ENCODE measurements around the gene CCR3. TPM values are rescaled to one million over a fixed set of nuclear protein-coding genes. Genes with fewer than 3 reads are reported as not detected.

CCR3 gene
- total and polyA plus RNA-seq, 9 of the 15 experiments (the other 6 are each of a cell fraction or from before 2014, with no cell fraction given) = not detected

DNA sequence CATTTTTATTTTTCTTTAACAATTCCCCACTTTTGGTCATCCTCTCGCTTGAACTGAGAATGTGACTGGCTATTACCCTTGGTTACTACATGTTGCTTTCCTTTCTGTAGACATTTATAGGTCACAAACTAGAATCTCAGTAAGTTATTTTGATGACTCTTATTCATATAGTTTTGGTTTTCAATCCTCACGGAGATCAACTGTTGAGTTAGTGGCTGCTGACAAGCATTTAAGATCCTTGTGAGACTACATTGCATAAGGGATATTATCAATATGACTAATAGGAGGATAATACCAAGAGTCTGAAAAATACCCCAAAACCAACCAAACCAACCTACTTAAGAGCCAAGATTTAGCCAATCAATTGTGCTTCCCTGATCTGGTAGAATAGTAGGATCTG is 16.3 kb downstream of the CCR3 start:
- intact Hi-C loops (cut with micrococcal nuclease) (no loop called here), in situ Hi-C loops (cut with MboI) (no loop called here)
- DNase-seq (ENCODE audit: extremely low read depth in 1 of 4, low spot score in 3 of 4) = no peak
- CTCF ChIA-PET (ENCODE audit: low intra/inter-chr PET ratio) = no interaction called here
- Histone ChIP-seq H3K9me1 (ENCODE audit: control insufficient read depth, insufficient read depth, low read length) (no peaks in the 10 kb centered on the region), H4K20me1 (replicated peaks; ENCODE audit: control insufficient read depth, insufficient read depth, low read length) (no peaks in the 10 kb centered on the region), H3K9ac (ENCODE audit: insufficient read depth in 1 of 2, low read depth in 2 of 2, low read length in 2 of 2) (no peak overlapping the region), H3K27ac (ENCODE audit: extremely low read depth, low read depth, low read length) (no peak overlapping the region), H3K36me3 (ENCODE audit: control insufficient read depth, insufficient read depth, low read length) (no peaks in the 10 kb centered on the region), H3K4me2 (ENCODE audit: insufficient read depth, low read length) (no peak overlapping the region), H3K4me1 (replicated peaks in 1 of 2; ENCODE audit: control insufficient read depth in 2 of 2, insufficient read depth in 2 of 2, low read length in 2 of 2) (no peaks in the 10 kb centered on the region), H3K4me3 (no peak overlapping the region), H3K27me3 (ENCODE audit: control insufficient read depth in 2 of 2, insufficient read depth in 2 of 2, low read length in 2 of 2) (no peaks in the 10 kb centered on the region), H3K79me2 (ENCODE audit: control insufficient read depth, insufficient read depth, low read length) (no peaks in the 10 kb centered on the region), H2AFZ (ENCODE audit: low read depth, low read length) (no peak overlapping the region), H3K9me3 (replicated peaks; ENCODE audit: control insufficient read depth, insufficient read depth, low read depth, low read length) (no peaks in the 10 kb centered on the region)
- no peak for TF ChIP-seq ZNF766 (CRISPR knock-in tag; conservative IDR thresholded peaks at IDR 0.05)
- TF ChIP-seq, protein P1, sequence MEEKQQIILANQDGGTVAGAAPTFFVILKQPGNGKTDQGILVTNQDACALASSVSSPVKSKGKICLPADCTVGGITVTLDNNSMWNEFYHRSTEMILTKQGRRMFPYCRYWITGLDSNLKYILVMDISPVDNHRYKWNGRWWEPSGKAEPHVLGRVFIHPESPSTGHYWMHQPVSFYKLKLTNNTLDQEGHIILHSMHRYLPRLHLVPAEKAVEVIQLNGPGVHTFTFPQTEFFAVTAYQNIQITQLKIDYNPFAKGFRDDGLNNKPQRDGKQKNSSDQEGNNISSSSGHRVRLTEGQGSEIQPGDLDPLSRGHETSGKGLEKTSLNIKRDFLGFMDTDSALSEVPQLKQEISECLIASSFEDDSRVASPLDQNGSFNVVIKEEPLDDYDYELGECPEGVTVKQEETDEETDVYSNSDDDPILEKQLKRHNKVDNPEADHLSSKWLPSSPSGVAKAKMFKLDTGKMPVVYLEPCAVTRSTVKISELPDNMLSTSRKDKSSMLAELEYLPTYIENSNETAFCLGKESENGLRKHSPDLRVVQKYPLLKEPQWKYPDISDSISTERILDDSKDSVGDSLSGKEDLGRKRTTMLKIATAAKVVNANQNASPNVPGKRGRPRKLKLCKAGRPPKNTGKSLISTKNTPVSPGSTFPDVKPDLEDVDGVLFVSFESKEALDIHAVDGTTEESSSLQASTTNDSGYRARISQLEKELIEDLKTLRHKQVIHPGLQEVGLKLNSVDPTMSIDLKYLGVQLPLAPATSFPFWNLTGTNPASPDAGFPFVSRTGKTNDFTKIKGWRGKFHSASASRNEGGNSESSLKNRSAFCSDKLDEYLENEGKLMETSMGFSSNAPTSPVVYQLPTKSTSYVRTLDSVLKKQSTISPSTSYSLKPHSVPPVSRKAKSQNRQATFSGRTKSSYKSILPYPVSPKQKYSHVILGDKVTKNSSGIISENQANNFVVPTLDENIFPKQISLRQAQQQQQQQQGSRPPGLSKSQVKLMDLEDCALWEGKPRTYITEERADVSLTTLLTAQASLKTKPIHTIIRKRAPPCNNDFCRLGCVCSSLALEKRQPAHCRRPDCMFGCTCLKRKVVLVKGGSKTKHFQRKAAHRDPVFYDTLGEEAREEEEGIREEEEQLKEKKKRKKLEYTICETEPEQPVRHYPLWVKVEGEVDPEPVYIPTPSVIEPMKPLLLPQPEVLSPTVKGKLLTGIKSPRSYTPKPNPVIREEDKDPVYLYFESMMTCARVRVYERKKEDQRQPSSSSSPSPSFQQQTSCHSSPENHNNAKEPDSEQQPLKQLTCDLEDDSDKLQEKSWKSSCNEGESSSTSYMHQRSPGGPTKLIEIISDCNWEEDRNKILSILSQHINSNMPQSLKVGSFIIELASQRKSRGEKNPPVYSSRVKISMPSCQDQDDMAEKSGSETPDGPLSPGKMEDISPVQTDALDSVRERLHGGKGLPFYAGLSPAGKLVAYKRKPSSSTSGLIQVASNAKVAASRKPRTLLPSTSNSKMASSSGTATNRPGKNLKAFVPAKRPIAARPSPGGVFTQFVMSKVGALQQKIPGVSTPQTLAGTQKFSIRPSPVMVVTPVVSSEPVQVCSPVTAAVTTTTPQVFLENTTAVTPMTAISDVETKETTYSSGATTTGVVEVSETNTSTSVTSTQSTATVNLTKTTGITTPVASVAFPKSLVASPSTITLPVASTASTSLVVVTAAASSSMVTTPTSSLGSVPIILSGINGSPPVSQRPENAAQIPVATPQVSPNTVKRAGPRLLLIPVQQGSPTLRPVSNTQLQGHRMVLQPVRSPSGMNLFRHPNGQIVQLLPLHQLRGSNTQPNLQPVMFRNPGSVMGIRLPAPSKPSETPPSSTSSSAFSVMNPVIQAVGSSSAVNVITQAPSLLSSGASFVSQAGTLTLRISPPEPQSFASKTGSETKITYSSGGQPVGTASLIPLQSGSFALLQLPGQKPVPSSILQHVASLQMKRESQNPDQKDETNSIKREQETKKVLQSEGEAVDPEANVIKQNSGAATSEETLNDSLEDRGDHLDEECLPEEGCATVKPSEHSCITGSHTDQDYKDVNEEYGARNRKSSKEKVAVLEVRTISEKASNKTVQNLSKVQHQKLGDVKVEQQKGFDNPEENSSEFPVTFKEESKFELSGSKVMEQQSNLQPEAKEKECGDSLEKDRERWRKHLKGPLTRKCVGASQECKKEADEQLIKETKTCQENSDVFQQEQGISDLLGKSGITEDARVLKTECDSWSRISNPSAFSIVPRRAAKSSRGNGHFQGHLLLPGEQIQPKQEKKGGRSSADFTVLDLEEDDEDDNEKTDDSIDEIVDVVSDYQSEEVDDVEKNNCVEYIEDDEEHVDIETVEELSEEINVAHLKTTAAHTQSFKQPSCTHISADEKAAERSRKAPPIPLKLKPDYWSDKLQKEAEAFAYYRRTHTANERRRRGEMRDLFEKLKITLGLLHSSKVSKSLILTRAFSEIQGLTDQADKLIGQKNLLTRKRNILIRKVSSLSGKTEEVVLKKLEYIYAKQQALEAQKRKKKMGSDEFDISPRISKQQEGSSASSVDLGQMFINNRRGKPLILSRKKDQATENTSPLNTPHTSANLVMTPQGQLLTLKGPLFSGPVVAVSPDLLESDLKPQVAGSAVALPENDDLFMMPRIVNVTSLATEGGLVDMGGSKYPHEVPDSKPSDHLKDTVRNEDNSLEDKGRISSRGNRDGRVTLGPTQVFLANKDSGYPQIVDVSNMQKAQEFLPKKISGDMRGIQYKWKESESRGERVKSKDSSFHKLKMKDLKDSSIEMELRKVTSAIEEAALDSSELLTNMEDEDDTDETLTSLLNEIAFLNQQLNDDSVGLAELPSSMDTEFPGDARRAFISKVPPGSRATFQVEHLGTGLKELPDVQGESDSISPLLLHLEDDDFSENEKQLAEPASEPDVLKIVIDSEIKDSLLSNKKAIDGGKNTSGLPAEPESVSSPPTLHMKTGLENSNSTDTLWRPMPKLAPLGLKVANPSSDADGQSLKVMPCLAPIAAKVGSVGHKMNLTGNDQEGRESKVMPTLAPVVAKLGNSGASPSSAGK (IDR thresholded peaks at IDR 0.05) = no peak
- no peak for TF ChIP-seq ZNF699 (CRISPR knock-in tag; IDR thresholded peaks at IDR 0.05; ENCODE audit: insufficient replicate concordance)
- TF ChIP-seq, protein P2, sequence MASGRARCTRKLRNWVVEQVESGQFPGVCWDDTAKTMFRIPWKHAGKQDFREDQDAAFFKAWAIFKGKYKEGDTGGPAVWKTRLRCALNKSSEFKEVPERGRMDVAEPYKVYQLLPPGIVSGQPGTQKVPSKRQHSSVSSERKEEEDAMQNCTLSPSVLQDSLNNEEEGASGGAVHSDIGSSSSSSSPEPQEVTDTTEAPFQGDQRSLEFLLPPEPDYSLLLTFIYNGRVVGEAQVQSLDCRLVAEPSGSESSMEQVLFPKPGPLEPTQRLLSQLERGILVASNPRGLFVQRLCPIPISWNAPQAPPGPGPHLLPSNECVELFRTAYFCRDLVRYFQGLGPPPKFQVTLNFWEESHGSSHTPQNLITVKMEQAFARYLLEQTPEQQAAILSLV (tag; IDR thresholded peaks at IDR 0.05) = no peak
- TF ChIP-seq SLC30A9 (CRISPR knock-in tag; IDR thresholded peaks at IDR 0.05) = no peak
- POLR2A ChIA-PET = no interaction called here
- no peak for ATAC-seq
- no peak for FAIRE-seq
- no TSS peak for BruUV-seq (replicated peaks)
- 0% methylated on average over 2 of the region's 2 CpGs for WGBS (ENCODE audit: insufficient coverage, low coverage, missing lambda C conversion rate)

Measured in K562 (cell line).